HL-60 (cell line): ENCODE results near the gene GALNT9.

Experiments
- DNase-seq, 2 experiments: peaks; one replicate each; pipeline ENCODE4 v3.0.0-alpha.2; 2010 to 2020; ENCODE audit warnings: low read depth in 1 of 2, low spot score in 1 of 2
- H3K27ac ChIP-seq: fragments of 250-450 bp; sonication (Bioruptor Pico); replicated peaks from 2 replicates; pipeline ENCODE4 v1.5.1; 2020; ENCODE audit warnings: mild to moderate bottlenecking, moderate library complexity
- H3K27me3 ChIP-seq: fragments of 250-450 bp; sonication (Bioruptor Pico); 2 replicates; pipeline ENCODE4 v1.5.1; 2021; ENCODE audit warnings: mild to moderate bottlenecking, moderate library complexity; ENCODE audit not compliant: insufficient read depth, poor library complexity, severe bottlenecking
- H3K4me3 ChIP-seq: replicated peaks from 2 replicates; pipeline ENCODE4 v1.5.1; 2011; ENCODE audit warnings: mild to moderate bottlenecking, control low read depth, low read length; ENCODE audit not compliant: insufficient read depth
- GABPA ChIP-seq: IDR thresholded peaks from 2 replicates; pipeline ENCODE4 v1.6.1; 2012; ENCODE audit warnings: low read depth
- POLR2AphosphoS5 ChIP-seq: IDR thresholded peaks from 2 replicates; pipeline ENCODE4 v1.6.1; 2012; ENCODE audit warnings: low read depth
- SPI1 ChIP-seq: IDR thresholded peaks from 2 replicates; pipeline ENCODE4 v1.6.1; 2012; ENCODE audit warnings: low read depth, mild to moderate bottlenecking, borderline replicate concordance
- TF ChIP-seq, protein P1 (sequence below): IDR thresholded peaks from one replicate; pipeline ENCODE4 v1.5.1; 2011; ENCODE audit warnings: low read length, control low read depth, inconsistent platforms; ENCODE audit not compliant: insufficient read depth
- TF ChIP-seq, protein P2 (sequence below): IDR thresholded peaks from 2 replicates; pipeline ENCODE4 v1.6.1; 2012; ENCODE audit warnings: low read depth; ENCODE audit not compliant: insufficient replicate concordance

GALNT9 gene

DNA sequence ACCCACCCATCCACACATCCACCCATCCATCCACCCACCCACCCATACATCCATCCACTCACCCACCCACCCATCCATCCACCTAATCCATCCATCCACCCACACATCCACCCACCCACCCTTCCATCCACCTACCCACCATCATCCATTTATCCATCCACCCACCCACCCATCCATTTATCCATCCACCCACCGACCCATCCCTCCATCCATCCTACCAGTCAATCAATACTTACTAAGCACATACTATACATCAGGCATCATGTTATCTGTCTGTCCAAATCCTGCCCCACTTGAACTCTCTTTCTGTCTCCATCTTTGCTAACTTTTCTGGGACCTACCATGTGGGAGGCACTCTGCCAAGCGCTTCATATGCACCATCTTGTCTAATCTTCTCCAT, 15.4 kb downstream of the GALNT9 start:
- H3K27ac ChIP-seq = no peak overlapping the region
- no peak for TF ChIP-seq GABPA
- TF ChIP-seq, protein P1, sequence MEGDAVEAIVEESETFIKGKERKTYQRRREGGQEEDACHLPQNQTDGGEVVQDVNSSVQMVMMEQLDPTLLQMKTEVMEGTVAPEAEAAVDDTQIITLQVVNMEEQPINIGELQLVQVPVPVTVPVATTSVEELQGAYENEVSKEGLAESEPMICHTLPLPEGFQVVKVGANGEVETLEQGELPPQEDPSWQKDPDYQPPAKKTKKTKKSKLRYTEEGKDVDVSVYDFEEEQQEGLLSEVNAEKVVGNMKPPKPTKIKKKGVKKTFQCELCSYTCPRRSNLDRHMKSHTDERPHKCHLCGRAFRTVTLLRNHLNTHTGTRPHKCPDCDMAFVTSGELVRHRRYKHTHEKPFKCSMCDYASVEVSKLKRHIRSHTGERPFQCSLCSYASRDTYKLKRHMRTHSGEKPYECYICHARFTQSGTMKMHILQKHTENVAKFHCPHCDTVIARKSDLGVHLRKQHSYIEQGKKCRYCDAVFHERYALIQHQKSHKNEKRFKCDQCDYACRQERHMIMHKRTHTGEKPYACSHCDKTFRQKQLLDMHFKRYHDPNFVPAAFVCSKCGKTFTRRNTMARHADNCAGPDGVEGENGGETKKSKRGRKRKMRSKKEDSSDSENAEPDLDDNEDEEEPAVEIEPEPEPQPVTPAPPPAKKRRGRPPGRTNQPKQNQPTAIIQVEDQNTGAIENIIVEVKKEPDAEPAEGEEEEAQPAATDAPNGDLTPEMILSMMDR = no peak
- no peak for TF ChIP-seq SPI1
- TF ChIP-seq, protein P2, sequence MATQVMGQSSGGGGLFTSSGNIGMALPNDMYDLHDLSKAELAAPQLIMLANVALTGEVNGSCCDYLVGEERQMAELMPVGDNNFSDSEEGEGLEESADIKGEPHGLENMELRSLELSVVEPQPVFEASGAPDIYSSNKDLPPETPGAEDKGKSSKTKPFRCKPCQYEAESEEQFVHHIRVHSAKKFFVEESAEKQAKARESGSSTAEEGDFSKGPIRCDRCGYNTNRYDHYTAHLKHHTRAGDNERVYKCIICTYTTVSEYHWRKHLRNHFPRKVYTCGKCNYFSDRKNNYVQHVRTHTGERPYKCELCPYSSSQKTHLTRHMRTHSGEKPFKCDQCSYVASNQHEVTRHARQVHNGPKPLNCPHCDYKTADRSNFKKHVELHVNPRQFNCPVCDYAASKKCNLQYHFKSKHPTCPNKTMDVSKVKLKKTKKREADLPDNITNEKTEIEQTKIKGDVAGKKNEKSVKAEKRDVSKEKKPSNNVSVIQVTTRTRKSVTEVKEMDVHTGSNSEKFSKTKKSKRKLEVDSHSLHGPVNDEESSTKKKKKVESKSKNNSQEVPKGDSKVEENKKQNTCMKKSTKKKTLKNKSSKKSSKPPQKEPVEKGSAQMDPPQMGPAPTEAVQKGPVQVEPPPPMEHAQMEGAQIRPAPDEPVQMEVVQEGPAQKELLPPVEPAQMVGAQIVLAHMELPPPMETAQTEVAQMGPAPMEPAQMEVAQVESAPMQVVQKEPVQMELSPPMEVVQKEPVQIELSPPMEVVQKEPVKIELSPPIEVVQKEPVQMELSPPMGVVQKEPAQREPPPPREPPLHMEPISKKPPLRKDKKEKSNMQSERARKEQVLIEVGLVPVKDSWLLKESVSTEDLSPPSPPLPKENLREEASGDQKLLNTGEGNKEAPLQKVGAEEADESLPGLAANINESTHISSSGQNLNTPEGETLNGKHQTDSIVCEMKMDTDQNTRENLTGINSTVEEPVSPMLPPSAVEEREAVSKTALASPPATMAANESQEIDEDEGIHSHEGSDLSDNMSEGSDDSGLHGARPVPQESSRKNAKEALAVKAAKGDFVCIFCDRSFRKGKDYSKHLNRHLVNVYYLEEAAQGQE = no peak
- TF ChIP-seq POLR2AphosphoS5 = no peak
- H3K27me3 ChIP-seq = no peaks in the 10 kb centered on the region
- H3K4me3 ChIP-seq = no peak overlapping the region
- DNase-seq = no peak

DNA sequence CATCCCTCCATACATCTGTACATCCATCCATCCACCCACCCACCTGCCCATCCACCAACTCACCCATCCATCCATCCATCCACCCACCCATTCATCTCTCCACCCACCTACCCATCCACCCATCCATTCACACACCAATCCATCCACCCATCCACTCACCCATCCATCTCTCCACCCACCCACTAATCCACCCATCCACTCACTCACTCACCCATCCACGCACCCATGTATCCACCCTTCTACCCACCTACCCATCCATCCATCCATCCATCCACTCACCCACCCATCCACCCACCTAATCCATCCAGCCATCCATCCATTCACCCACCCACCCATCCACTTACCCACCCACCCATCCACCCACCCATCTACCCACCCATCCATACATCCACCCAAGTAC, 16.2 kb downstream of the GALNT9 start:
- DNase-seq = no peak
- Histone ChIP-seq H3K27ac (no peak overlapping the region), H3K27me3 (no peaks in the 10 kb centered on the region), H3K4me3 (no peak overlapping the region)
- no peak for TF ChIP-seq SPI1
- TF ChIP-seq, protein P1 = no peak
- TF ChIP-seq POLR2AphosphoS5 = no peak
- TF ChIP-seq, protein P2 = no peak
- TF ChIP-seq GABPA = no peak

DNA sequence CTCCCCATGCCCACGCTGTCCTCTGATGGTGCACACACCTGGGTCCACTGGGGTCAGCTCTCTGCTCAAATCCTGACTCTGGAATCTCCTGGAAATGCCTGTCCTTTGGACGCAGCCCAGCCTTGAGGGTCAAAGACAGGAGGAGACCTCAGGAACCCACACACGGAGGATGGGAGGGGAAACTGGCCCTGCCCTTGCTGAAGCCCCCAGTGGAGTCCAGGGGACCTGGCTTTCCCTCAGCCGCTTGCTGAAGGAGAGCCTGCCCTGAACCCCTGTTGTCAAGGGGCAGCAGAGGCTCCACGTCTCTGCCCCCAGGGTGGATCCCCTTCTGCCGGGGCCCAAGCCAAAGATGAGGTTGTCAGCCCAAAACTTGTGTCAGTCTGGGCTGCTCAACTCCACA, 16.9 kb downstream of the GALNT9 start:
- Histone ChIP-seq H3K27ac (no peak overlapping the region), H3K27me3 (no peaks in the 10 kb centered on the region), H3K4me3 (no peak overlapping the region)
- TF ChIP-seq, protein P2 = no peak
- TF ChIP-seq POLR2AphosphoS5 = no peak
- TF ChIP-seq SPI1 = no peak
- no peak for TF ChIP-seq GABPA
- TF ChIP-seq, protein P1 = no peak
- DNase-seq = no peak
